Memory B cell (primary cell): ENCODE results near the gene NOS1AP.
"Not testable (repeated sequence)": the region's sequence is repeated elsewhere in the genome, so short reads cannot be mapped to it uniquely, and the experiment has no call there.

Experiments used
- ATAC-seq: fragments of 150-1000 bp; cut with Tn5 transposase; 2 replicates; pipeline ENCODE4 v1.10.0; 2021; ENCODE audit warnings: low read depth, mild to moderate bottlenecking, moderate library complexity
- DNase-seq, 2 donors: peaks; one replicate each; pipeline ENCODE4 v3.0.0; 2022; ENCODE audit warnings: low spot score in 2 of 2
- H3K27ac Mint-ChIP-seq: one replicate; pipeline ENCODE4 v1.8.0; 2022; ENCODE audit warnings: mild to moderate bottlenecking, moderate library complexity, mixed read lengths
- H3K27me3 Mint-ChIP-seq: one replicate; pipeline ENCODE4 v1.8.0; 2022; ENCODE audit warnings: mixed read lengths
- H3K36me3 Mint-ChIP-seq: one replicate; pipeline ENCODE4 v1.8.0; 2022; ENCODE audit warnings: mild to moderate bottlenecking, mixed read lengths
- H3K4me1 Mint-ChIP-seq: one replicate; pipeline ENCODE4 v1.8.0; 2022; ENCODE audit warnings: mixed read lengths
- H3K4me3 Mint-ChIP-seq: one replicate; pipeline ENCODE4 v1.8.0; 2022; ENCODE audit warnings: mild to moderate bottlenecking, moderate library complexity, mixed read lengths
- H3K9me3 Mint-ChIP-seq: one replicate; pipeline ENCODE4 v1.8.0; 2022; ENCODE audit warnings: mixed read lengths

The NOS1AP gene

GRCh38 chr1:162342452-162342983 lies 273.0 kb downstream of the NOS1AP start:
- Mint-ChIP-seq H3K9me3 (no peaks in the 10 kb centered on the region), H3K36me3 (no peaks in the 10 kb centered on the region), H3K4me3 (no peak overlapping the region), H3K4me1 (no peaks in the 10 kb centered on the region), H3K27ac (no peak overlapping the region), H3K27me3 (peaks cover 2% of the 10 kb centered on the region)
- DNase-seq (no peak), ATAC-seq (no peak)

- Mint-ChIP-seq H3K36me3 (no peaks in the 10 kb centered on the region), H3K27me3 (peaks cover 2% of the 10 kb centered on the region), H3K27ac (no peak overlapping the region), H3K9me3 (no peaks in the 10 kb centered on the region), H3K4me1 (no peaks in the 10 kb centered on the region), H3K4me3 (no peak overlapping the region)
- ATAC-seq, result no peak
- no peak for DNase-seq
Measured at GRCh38 chr1:162343470-162343869, 274.0 kb downstream of the NOS1AP start.

GRCh38 chr1:162347281-162347680 lies 277.8 kb downstream of the NOS1AP start:
- no peak for ATAC-seq
- Mint-ChIP-seq H3K27ac (no peak overlapping the region), H3K4me1 (no peaks in the 10 kb centered on the region), H3K27me3 (peaks cover 4% of the 10 kb centered on the region), H3K36me3 (no peaks in the 10 kb centered on the region), H3K4me3 (no peak overlapping the region), H3K9me3 (no peaks in the 10 kb centered on the region)
- DNase-seq, result no peak

- Mint-ChIP-seq H3K4me3 (no peak overlapping the region), H3K27me3 (peaks cover 6% of the 10 kb centered on the region), H3K36me3 (no peaks in the 10 kb centered on the region), H3K4me1 (no peaks in the 10 kb centered on the region), H3K27ac (no peak overlapping the region), H3K9me3 (no peaks in the 10 kb centered on the region)
- ATAC-seq, result no peak
- no peak for DNase-seq
Measured at GRCh38 chr1:162349635-162350330, 280.3 kb downstream of the NOS1AP start.

GRCh38 chr1:162351246-162351842 lies 281.9 kb downstream of the NOS1AP start:
- Mint-ChIP-seq H3K27me3 (peaks cover 9% of the 10 kb centered on the region), H3K27ac (no peak overlapping the region), H3K4me1 (no peaks in the 10 kb centered on the region), H3K4me3 (no peak overlapping the region), H3K36me3 (no peaks in the 10 kb centered on the region), H3K9me3 (no peaks in the 10 kb centered on the region)
- no peak for ATAC-seq
- no peak for DNase-seq

GRCh38 chr1:162351874-162352273 lies 282.4 kb downstream of the NOS1AP start:
- H3K4me1 Mint-ChIP-seq, DNase-seq, H3K9me3 Mint-ChIP-seq, H3K27me3 Mint-ChIP-seq, H3K27ac Mint-ChIP-seq, H3K4me3 Mint-ChIP-seq, H3K36me3 Mint-ChIP-seq, ATAC-seq: not testable (repeated sequence)

- Mint-ChIP-seq H3K9me3 (no peaks in the 10 kb centered on the region), H3K27ac (no peak overlapping the region), H3K4me3 (no peak overlapping the region), H3K27me3 (peaks cover 15% of the 10 kb centered on the region), H3K4me1 (no peaks in the 10 kb centered on the region), H3K36me3 (no peaks in the 10 kb centered on the region)
- ATAC-seq (no peak), DNase-seq (no peak)
Measured at GRCh38 chr1:162353078-162353477, 283.6 kb downstream of the NOS1AP start.

GRCh38 chr1:162353702-162354101 lies 284.2 kb downstream of the NOS1AP start:
- no peak for DNase-seq

GRCh38 chr1:162357681-162358266 lies 288.3 kb downstream of the NOS1AP start:
- ATAC-seq (no peak), DNase-seq (no peak)
- Mint-ChIP-seq H3K4me3 (no peak overlapping the region), H3K27me3 (peaks cover 14% of the 10 kb centered on the region), H3K36me3 (no peaks in the 10 kb centered on the region), H3K27ac (no peak overlapping the region), H3K4me1 (no peaks in the 10 kb centered on the region), H3K9me3 (no peaks in the 10 kb centered on the region)

More at GRCh38 chr1:162353702-162354101, 284.2 kb downstream of the NOS1AP start:
- Mint-ChIP-seq H3K4me3 (no peak overlapping the region), H3K27me3 (peaks cover 15% of the 10 kb centered on the region), H3K4me1 (no peaks in the 10 kb centered on the region), H3K36me3 (no peaks in the 10 kb centered on the region), H3K27ac (no peak overlapping the region), H3K9me3 (no peaks in the 10 kb centered on the region)
- no peak for ATAC-seq

GRCh38 chr1:162358928-162359327 lies 289.4 kb downstream of the NOS1AP start:
- no peaks in the 10 kb centered on the region for H3K36me3 Mint-ChIP-seq
- H3K27me3 Mint-ChIP-seq, result peaks cover 18% of the 10 kb centered on the region
- DNase-seq, result no peak
- no peak for ATAC-seq
- no peaks in the 10 kb centered on the region for H3K9me3 Mint-ChIP-seq
- H3K4me3 Mint-ChIP-seq, result no peak overlapping the region
- H3K4me1 Mint-ChIP-seq, result no peaks in the 10 kb centered on the region
- H3K27ac Mint-ChIP-seq, result no peak overlapping the region

- no peaks in the 10 kb centered on the region for H3K9me3 Mint-ChIP-seq
- H3K36me3 Mint-ChIP-seq, result no peaks in the 10 kb centered on the region
- peaks cover 2% of the 10 kb centered on the region for H3K4me1 Mint-ChIP-seq
- DNase-seq, result no peak
- peaks cover 20% of the 10 kb centered on the region for H3K27me3 Mint-ChIP-seq
- no peak overlapping the region for H3K4me3 Mint-ChIP-seq
- ATAC-seq, result no peak
- H3K27ac Mint-ChIP-seq, result no peak overlapping the region
Measured at GRCh38 chr1:162359523-162360236, 290.2 kb downstream of the NOS1AP start.

- H3K36me3 Mint-ChIP-seq, result no peaks in the 10 kb centered on the region
- H3K27ac Mint-ChIP-seq, result no peak overlapping the region
- peaks cover 2% of the 10 kb centered on the region for H3K4me1 Mint-ChIP-seq
- DNase-seq (no peak), ATAC-seq (no peak)
- no peak overlapping the region for H3K4me3 Mint-ChIP-seq
- H3K27me3 Mint-ChIP-seq, result peaks cover 22% of the 10 kb centered on the region
- H3K9me3 Mint-ChIP-seq, result no peaks in the 10 kb centered on the region
Measured at GRCh38 chr1:162360237-162360873, 290.9 kb downstream of the NOS1AP start.

GRCh38 chr1:162360874-162361260 lies 291.4 kb downstream of the NOS1AP start:
- H3K27me3 Mint-ChIP-seq, result peaks cover 19% of the 10 kb centered on the region
- ATAC-seq (no peak), DNase-seq (no peak)
- no peak overlapping the region for H3K4me3 Mint-ChIP-seq
- H3K36me3 Mint-ChIP-seq, result no peaks in the 10 kb centered on the region
- H3K9me3 Mint-ChIP-seq, result no peaks in the 10 kb centered on the region
- peaks cover 2% of the 10 kb centered on the region for H3K4me1 Mint-ChIP-seq
- H3K27ac Mint-ChIP-seq, result no peak overlapping the region

- DNase-seq (no peak), ATAC-seq (no peak)
- Mint-ChIP-seq H3K36me3 (no peaks in the 10 kb centered on the region), H3K4me1 (peaks cover 2% of the 10 kb centered on the region), H3K27ac (no peak overlapping the region), H3K27me3 (peaks cover 19% of the 10 kb centered on the region), H3K4me3 (no peak overlapping the region), H3K9me3 (no peaks in the 10 kb centered on the region)
Measured at GRCh38 chr1:162361349-162361748, 291.9 kb downstream of the NOS1AP start.
